Heart left ventricle (tissue), 13 donors: Measurements from ENCODE around the gene NEK5.

Source experiments
- POLR2A ChIP-seq, 2 donors: fragments of 450-650 bp; IDR thresholded peaks; one replicate each; pipeline ENCODE4 v1.6.1; 2017; ENCODE audit warnings: antibody characterized with exemption in 2 of 2, mild to moderate bottlenecking in 2 of 2, moderate library complexity in 2 of 2
- TF ChIP-seq, protein P1 (sequence below), 12 donors: fragments of 200-600 bp; sonication (generic) in 4 of 12; IDR thresholded peaks; one replicate each; pipeline versions ENCODE4 v1.5.0 to v1.8.0; 2018 to 2022; ENCODE audit warnings: antibody characterized with exemption in 12 of 12, mild to moderate bottlenecking in 5 of 12
- donor health status: ischemic (EF 13 %, LVEDD 7.1; RV severe dilation, severe dysfunction).
- donor health status: DM: no; HTN: yes; CAD: no.
- donor health status: DM: no; HTN: no; CAD: no.
- donor health status: ischemic (EF 25% LVEDD 6.9; RV normal size, moderate dysfunction).
- donor health status: ischemic (EF 25% LVEDD 5.7; RV mildly dilated, moderate dysfunction).
- donor health status: ischemic (EF 35%, LVEDD 5.7; RV mildly dilated, moderate dysfunction).
- donor health status: nonischemic (EF 11% LVEDD 7.7; RV severe dilation, severe dysfunction).
- donor health status: DM: yes; HTN: yes; CAD: no.
- donor health status: PGD.
- donor health status: ischemic (EF 29% LVEDD 5.4; RV normal size, mild dysfunction).
- donor health status: nonischemic (EF 23%, LVEDD 6.1; RV moderate dilation, normal function).

GRCh38 chr13:52177276-52177675 is 48.4 kb upstream of the NEK5 start:
- TF ChIP-seq, protein P1, sequence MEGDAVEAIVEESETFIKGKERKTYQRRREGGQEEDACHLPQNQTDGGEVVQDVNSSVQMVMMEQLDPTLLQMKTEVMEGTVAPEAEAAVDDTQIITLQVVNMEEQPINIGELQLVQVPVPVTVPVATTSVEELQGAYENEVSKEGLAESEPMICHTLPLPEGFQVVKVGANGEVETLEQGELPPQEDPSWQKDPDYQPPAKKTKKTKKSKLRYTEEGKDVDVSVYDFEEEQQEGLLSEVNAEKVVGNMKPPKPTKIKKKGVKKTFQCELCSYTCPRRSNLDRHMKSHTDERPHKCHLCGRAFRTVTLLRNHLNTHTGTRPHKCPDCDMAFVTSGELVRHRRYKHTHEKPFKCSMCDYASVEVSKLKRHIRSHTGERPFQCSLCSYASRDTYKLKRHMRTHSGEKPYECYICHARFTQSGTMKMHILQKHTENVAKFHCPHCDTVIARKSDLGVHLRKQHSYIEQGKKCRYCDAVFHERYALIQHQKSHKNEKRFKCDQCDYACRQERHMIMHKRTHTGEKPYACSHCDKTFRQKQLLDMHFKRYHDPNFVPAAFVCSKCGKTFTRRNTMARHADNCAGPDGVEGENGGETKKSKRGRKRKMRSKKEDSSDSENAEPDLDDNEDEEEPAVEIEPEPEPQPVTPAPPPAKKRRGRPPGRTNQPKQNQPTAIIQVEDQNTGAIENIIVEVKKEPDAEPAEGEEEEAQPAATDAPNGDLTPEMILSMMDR (IDR thresholded peaks at IDR 0.05) = no peak
- TF ChIP-seq POLR2A (IDR thresholded peaks at IDR 0.05) = no peak
